Trophoblast cell (in vitro differentiated cells and primary cell): ENCODE measurements around the gene PPP1R10.

ENCODE experiments used
- DNase-seq, 2 donors: peaks; one replicate each; pipeline ENCODE4 v3.0.0-alpha.2; 2016
- H2AFZ ChIP-seq: 2 replicates; pipeline ENCODE4 v1.6.1; 2013; ENCODE audit warnings: low read length, moderate library complexity, mild to moderate bottlenecking; ENCODE audit not compliant: insufficient read depth, poor library complexity
- H2AK5ac ChIP-seq: 2 replicates; pipeline ENCODE4 v1.6.1; 2013; ENCODE audit warnings: mild to moderate bottlenecking, low read length
- H2BK120ac ChIP-seq: 2 replicates; pipeline ENCODE4 v1.6.1; 2013; ENCODE audit warnings: low read length, mild to moderate bottlenecking, moderate library complexity; ENCODE audit not compliant: insufficient read depth, poor library complexity
- H2BK12ac ChIP-seq: 2 replicates; pipeline ENCODE4 v1.6.1; 2013; ENCODE audit warnings: mild to moderate bottlenecking, low read length, moderate library complexity
- H2BK5ac ChIP-seq: 2 replicates; pipeline ENCODE4 v1.6.1; 2013; ENCODE audit warnings: low read length, low read depth, moderate library complexity, mild to moderate bottlenecking; ENCODE audit not compliant: poor library complexity
- H3K14ac ChIP-seq: 2 replicates; pipeline ENCODE4 v1.6.1; 2013; ENCODE audit warnings: mild to moderate bottlenecking, low read length
- H3K18ac ChIP-seq: 2 replicates; pipeline ENCODE4 v1.6.1; 2013; ENCODE audit warnings: mild to moderate bottlenecking, low read length
- H3K23ac ChIP-seq: 2 replicates; pipeline ENCODE4 v1.6.1; 2013; ENCODE audit warnings: low read length
- H3K27ac ChIP-seq: 2 replicates; pipeline ENCODE4 v1.5.1; 2013; ENCODE audit warnings: low read depth, mild to moderate bottlenecking, inconsistent platforms, low read length, moderate library complexity
- H3K27me3 ChIP-seq: 2 replicates; pipeline ENCODE4 v1.6.1; 2013; ENCODE audit warnings: inconsistent platforms, mild to moderate bottlenecking, low read length, moderate library complexity; ENCODE audit not compliant: insufficient read depth
- H3K36me3 ChIP-seq, 2 experiments: 1 replicate in 1 of 2; 2 replicates in 1 of 2; pipeline ENCODE4 v1.6.1; 2013; ENCODE audit warnings: low read length in 2 of 2, mild to moderate bottlenecking in 2 of 2, moderate library complexity in 1 of 2; ENCODE audit not compliant: insufficient read depth in 2 of 2, control insufficient read depth in 1 of 2
- H3K4ac ChIP-seq: 2 replicates; pipeline ENCODE4 v1.6.1; 2013; ENCODE audit warnings: low read depth, mild to moderate bottlenecking, low read length, moderate library complexity
- H3K4me1 ChIP-seq, 2 experiments: 1 replicate in 1 of 2; 2 replicates in 1 of 2; pipeline ENCODE4 v1.6.1; 2013; ENCODE audit warnings: low read length in 2 of 2, mild to moderate bottlenecking in 2 of 2, moderate library complexity in 1 of 2; ENCODE audit not compliant: insufficient read depth in 2 of 2, control insufficient read depth in 1 of 2
- H3K4me2 ChIP-seq: 2 replicates; pipeline ENCODE4 v1.6.1; 2013; ENCODE audit warnings: inconsistent platforms, mild to moderate bottlenecking, low read length, moderate library complexity
- H3K4me3 ChIP-seq: 2 replicates; pipeline ENCODE4 v1.5.1; 2013; ENCODE audit warnings: mild to moderate bottlenecking, low read depth, low read length, inconsistent platforms
- H3K79me1 ChIP-seq: one replicate; pipeline ENCODE4 v1.6.1; 2013; ENCODE audit warnings: low read length
- H3K79me2 ChIP-seq: 2 replicates; pipeline ENCODE4 v1.6.1; 2013; ENCODE audit warnings: low read length, mild to moderate bottlenecking; ENCODE audit not compliant: control insufficient read depth, insufficient read depth, poor library complexity
- H3K9ac ChIP-seq: 2 replicates; pipeline ENCODE4 v1.6.1; 2013; ENCODE audit warnings: mild to moderate bottlenecking, low read length
- H3K9me3 ChIP-seq: 2 replicates; pipeline ENCODE4 v1.6.1; 2013; ENCODE audit warnings: low read depth, mild to moderate bottlenecking, control low read depth, inconsistent platforms, low read length; ENCODE audit not compliant: insufficient read depth
- H4K12ac ChIP-seq: 2 replicates; pipeline ENCODE4 v1.6.1; 2013; ENCODE audit warnings: low read depth, mild to moderate bottlenecking, low read length, moderate library complexity
- H4K8ac ChIP-seq: 2 replicates; pipeline ENCODE4 v1.6.1; 2013; ENCODE audit warnings: low read depth, mild to moderate bottlenecking, low read length, moderate library complexity
- H4K91ac ChIP-seq: one replicate; pipeline ENCODE4 v1.6.1; 2013; ENCODE audit warnings: low read depth, mild to moderate bottlenecking, low read length, moderate library complexity
- WGBS: extraction: QIAGEN DNeasy Blood & Tissue Kit; methylation state at CpG from one replicate; pipeline ENCODE4 v1.1.7; 2013; ENCODE audit warnings: missing lambda C conversion rate; ENCODE audit not compliant: insufficient read length, insufficient coverage; ENCODE audit errors: extremely low coverage; 5-methylcytosine and 5-hydroxymethylcytosine counted together

PPP1R10 gene

GRCh38 chr6:30592287-30592686 lies 24.8 kb downstream of the PPP1R10 start:
- Histone ChIP-seq H3K14ac (no peak overlapping the region), H3K4me2 (no peak overlapping the region), H2BK5ac (no peak overlapping the region), H2AFZ (no peak overlapping the region), H3K27ac (peak overlapping the region; percentile 89), H4K12ac (no peak overlapping the region), H3K79me2 (peaks cover 1% of the 10 kb centered on the region), H3K27me3 (no peaks in the 10 kb centered on the region), H3K23ac (no peak overlapping the region), H3K4me1 (peaks cover 19% of the 10 kb centered on the region in 2 experiments), H4K8ac (no peak overlapping the region), H2AK5ac (no peak overlapping the region), H3K36me3 (peaks cover 37 to 47% of the 10 kb centered on the region in 2 experiments), H3K4ac (peak overlapping the region; percentile 24), H3K79me1 (peaks cover 10% of the 10 kb centered on the region), H3K4me3 (no peak overlapping the region), H2BK120ac (no peak overlapping the region), H4K91ac (no peak overlapping the region), H3K9me3 (no peaks in the 10 kb centered on the region), H3K9ac (no peak overlapping the region), H2BK12ac (no peak overlapping the region), H3K18ac (no peak overlapping the region)
- WGBS: no CpG with 5 or more reads among the region's 1 CpG
- DNase-seq: no peak

GRCh38 chr6:30591008-30591407 lies 26.0 kb downstream of the PPP1R10 start:
- no peak overlapping the region for H3K4me3 ChIP-seq
- H3K18ac ChIP-seq: no peak overlapping the region
- H3K4me1 ChIP-seq: peaks cover 19% of the 10 kb centered on the region in 2 experiments
- no peak overlapping the region for H3K4ac ChIP-seq
- H4K12ac ChIP-seq: no peak overlapping the region
- H3K79me1 ChIP-seq: peaks cover 10% of the 10 kb centered on the region
- DNase-seq: peak; percentile 83 to 93
- H3K14ac ChIP-seq: no peak overlapping the region
- H3K27ac ChIP-seq: peak overlapping the region; percentile 89
- WGBS: no CpG with 5 or more reads among the region's 1 CpG
- H2BK120ac ChIP-seq: no peak overlapping the region
- H2AK5ac ChIP-seq: no peak overlapping the region
- H3K23ac ChIP-seq: no peak overlapping the region
- no peak overlapping the region for H2AFZ ChIP-seq
- H2BK5ac ChIP-seq: peak overlapping the region; percentile 75
- peaks cover 48 to 59% of the 10 kb centered on the region in 2 experiments for H3K36me3 ChIP-seq
- no peaks in the 10 kb centered on the region for H3K27me3 ChIP-seq
- H2BK12ac ChIP-seq: peak overlapping the region; percentile 21
- H3K79me2 ChIP-seq: peaks cover 1% of the 10 kb centered on the region
- peak overlapping the region; percentile 42 for H3K4me2 ChIP-seq
- H4K8ac ChIP-seq: no peak overlapping the region
- H3K9ac ChIP-seq: no peak overlapping the region
- H4K91ac ChIP-seq: peak overlapping the region; percentile 78
- no peaks in the 10 kb centered on the region for H3K9me3 ChIP-seq

GRCh38 chr6:30590509-30590908 lies 26.5 kb downstream of the PPP1R10 start:
- H3K18ac ChIP-seq: peak overlapping the region; percentile 27
- H2BK120ac ChIP-seq: peak overlapping the region; percentile 28
- peak overlapping the region; percentile 75 for H2BK5ac ChIP-seq
- peaks cover 53 to 64% of the 10 kb centered on the region in 2 experiments for H3K36me3 ChIP-seq
- no CpG with 5 or more reads among the region's 8 CpGs for WGBS
- no peak overlapping the region for H3K4ac ChIP-seq
- H2BK12ac ChIP-seq: peak overlapping the region; percentile 21
- peak overlapping the region; percentile 78 for H4K91ac ChIP-seq
- H3K4me2 ChIP-seq: peak overlapping the region; percentile 8
- no peak overlapping the region for H3K9ac ChIP-seq
- no peak for DNase-seq
- no peak overlapping the region for H3K4me3 ChIP-seq
- H3K79me1 ChIP-seq: peaks cover 10% of the 10 kb centered on the region
- H3K79me2 ChIP-seq: peaks cover 1% of the 10 kb centered on the region
- peak overlapping the region; percentile 6 for H2AK5ac ChIP-seq
- H4K8ac ChIP-seq: peak overlapping the region; percentile 43
- no peak overlapping the region for H4K12ac ChIP-seq
- peaks cover 19% of the 10 kb centered on the region in 2 experiments for H3K4me1 ChIP-seq
- peak overlapping the region; percentile 89 for H3K27ac ChIP-seq
- peak overlapping the region; percentile 71 for H3K14ac ChIP-seq
- H2AFZ ChIP-seq: no peak overlapping the region
- no peaks in the 10 kb centered on the region for H3K9me3 ChIP-seq
- H3K27me3 ChIP-seq: no peaks in the 10 kb centered on the region
- no peak overlapping the region for H3K23ac ChIP-seq

- DNase-seq: no peak
These were observed 27.2 kb downstream of the PPP1R10 start for GRCh38 chr6:30589754-30590358.

More at GRCh38 chr6:30589754-30590358, 27.2 kb downstream of the PPP1R10 start:
- Histone ChIP-seq H2AFZ (no peak overlapping the region), H3K4me2 (no peak overlapping the region), H4K8ac (no peak overlapping the region), H3K18ac (no peak overlapping the region), H3K4ac (no peak overlapping the region), H3K23ac (no peak overlapping the region), H3K27me3 (no peaks in the 10 kb centered on the region), H3K9ac (no peak overlapping the region), H2BK5ac (no peak overlapping the region), H3K4me1 (peaks cover 19% of the 10 kb centered on the region in 2 experiments), H3K4me3 (no peak overlapping the region), H3K27ac (peak overlapping the region; percentile 89), H3K14ac (no peak overlapping the region), H2BK12ac (no peak overlapping the region), H2AK5ac (no peak overlapping the region), H3K79me2 (peaks cover 1% of the 10 kb centered on the region), H4K91ac (no peak overlapping the region), H4K12ac (no peak overlapping the region), H3K9me3 (no peaks in the 10 kb centered on the region), H3K79me1 (peaks cover 10% of the 10 kb centered on the region), H2BK120ac (peak overlapping the region; percentile 28), H3K36me3 (peaks cover 60 to 67% of the 10 kb centered on the region in 2 experiments)
- WGBS: no CpG with 5 or more reads among the region's 15 CpGs
